GM18507 (cell line): ENCODE measurements around the gene NPAS3.

Source experiments
- DNase-seq: peaks from one replicate; pipeline ENCODE4 v3.0.0; 2011; ENCODE audit warnings: low read depth; ENCODE audit not compliant: insufficient read length; ENCODE audit errors: extremely low spot score
- FAIRE-seq: peaks from 2 replicates; lab custom pipeline; 2011; peaks lifted over from hg19 to GRCh38; lab: Jason Lieb, UNC

NPAS3 gene

GRCh38 chr14:33386781-33387180 lies 448.1 kb downstream of the NPAS3 start:
- DNase-seq (no peak), FAIRE-seq (no peak)

GRCh38 chr14:33390335-33390734 lies 451.7 kb downstream of the NPAS3 start:
- DNase-seq = no peak
- FAIRE-seq = no peak

GRCh38 chr14:33393231-33393894 lies 454.7 kb downstream of the NPAS3 start:
- FAIRE-seq = no peak
- DNase-seq = no peak

GRCh38 chr14:33393895-33394368 lies 455.3 kb downstream of the NPAS3 start:
- FAIRE-seq = no peak
- DNase-seq = no peak

GRCh38 chr14:33401311-33401710 lies 462.6 kb downstream of the NPAS3 start:
- FAIRE-seq (no peak), DNase-seq (no peak)

- no peak for FAIRE-seq
These were observed 463.9 kb downstream of the NPAS3 start for GRCh38 chr14:33402604-33403003.

GRCh38 chr14:33404054-33404453 lies 465.4 kb downstream of the NPAS3 start:
- DNase-seq = no peak

More at GRCh38 chr14:33402604-33403003, 463.9 kb downstream of the NPAS3 start:
- DNase-seq = no peak

GRCh38 chr14:33404964-33405574 lies 466.4 kb downstream of the NPAS3 start:
- FAIRE-seq = no peak

More at GRCh38 chr14:33404054-33404453, 465.4 kb downstream of the NPAS3 start:
- FAIRE-seq = no peak

GRCh38 chr14:33406766-33407165 lies 468.1 kb downstream of the NPAS3 start:
- DNase-seq = no peak
- FAIRE-seq = no peak

More at GRCh38 chr14:33404964-33405574, 466.4 kb downstream of the NPAS3 start:
- DNase-seq = no peak

- FAIRE-seq (no peak), DNase-seq (no peak)
These were observed 469.6 kb downstream of the NPAS3 start for GRCh38 chr14:33408291-33408690.

- FAIRE-seq (no peak), DNase-seq (no peak)
These were observed 473.8 kb downstream of the NPAS3 start for GRCh38 chr14:33412450-33412849.

- FAIRE-seq = no peak
- DNase-seq = no peak
These were observed 474.7 kb downstream of the NPAS3 start for GRCh38 chr14:33413381-33413780.

GRCh38 chr14:33414041-33414440 lies 475.4 kb downstream of the NPAS3 start:
- FAIRE-seq (no peak), DNase-seq (no peak)

- no peak for DNase-seq
- no peak for FAIRE-seq
These were observed 481.5 kb downstream of the NPAS3 start for GRCh38 chr14:33420051-33420627.

- FAIRE-seq = no peak
These were observed 491.8 kb downstream of the NPAS3 start for GRCh38 chr14:33430414-33431035.

GRCh38 chr14:33432407-33433023 lies 493.8 kb downstream of the NPAS3 start:
- DNase-seq (no peak), FAIRE-seq (no peak)

More at GRCh38 chr14:33430414-33431035, 491.8 kb downstream of the NPAS3 start:
- no peak for DNase-seq

- FAIRE-seq (no peak), DNase-seq (no peak)
These were observed 494.7 kb downstream of the NPAS3 start for GRCh38 chr14:33433396-33433795.

- FAIRE-seq = no peak
- DNase-seq = no peak
These were observed 497.4 kb downstream of the NPAS3 start for GRCh38 chr14:33435911-33436689.

GRCh38 chr14:33441633-33442032 lies 503.0 kb downstream of the NPAS3 start:
- DNase-seq (no peak), FAIRE-seq (no peak)
